HepG2 (cell line): ENCODE results near the gene ZNF281. TPM values are rescaled to one million over a fixed set of nuclear protein-coding genes. Genes with fewer than 3 reads are reported as not detected.

Experiments
- ATAC-seq: fragments of 200-7000 bp; cut with Tn5 transposase; 3 replicates; pipeline ENCODE4 v1.9.1; 2020; ENCODE audit warnings: mild to moderate bottlenecking, moderate library complexity
- BruUV-seq: library from RNA; stranded (reverse); fragments of 400-500 nt; replicated peaks from 2 replicates; lab custom pipeline; 2021; lab: Mats Ljungman, UMichigan
- CTCF ChIA-PET: fragments of 300-600 bp; formaldehyde crosslinking; extraction: SDS; loops from one replicate; lab custom pipeline; 2021; ENCODE audit warnings: low total read pairs, inconsistent platforms, low intra/inter-chr PET ratio; lab: Yijun Ruan, JAX
- POLR2A ChIA-PET: fragments of 350-600 bp; sonication (Branson Sonifier 250); formaldehyde crosslinking; loops from one replicate; lab custom pipeline; 2020; ENCODE audit warnings: antibody characterized with exemption, inconsistent platforms; lab: Yijun Ruan, JAX
- DNase-seq: peaks from one replicate; pipeline ENCODE4 v3.0.0-alpha.2; 2015; ENCODE audit warnings: low spot score
- FAIRE-seq: peaks from 3 replicates; lab custom pipeline; 2011; peaks lifted over from hg19 to GRCh38; lab: Jason Lieb, UNC
- H2AFZ ChIP-seq: one replicate; pipeline ENCODE4 v1.6.1; 2011; ENCODE audit warnings: low read length, inconsistent platforms
- H3K27ac ChIP-seq: fragments of 300-600 bp; 3 replicates; pipeline ENCODE4 v1.8.0; 2011; ENCODE audit warnings: mixed run types, mild to moderate bottlenecking, mixed read lengths, low read length, inconsistent platforms; ENCODE audit not compliant: insufficient read depth; ENCODE audit errors: extremely low read length
- H3K27me3 ChIP-seq, 2 experiments: fragments of 200-600 bp in 1 of 2; 2 replicates in 1 of 2; 3 replicates in 1 of 2; pipeline versions ENCODE4 v1.6.0 to v1.8.0; 2011; ENCODE audit warnings: low read length in 2 of 2, mild to moderate bottlenecking in 2 of 2, moderate library complexity in 2 of 2, inconsistent platforms in 1 of 2; ENCODE audit not compliant: insufficient read depth in 2 of 2, control insufficient read depth in 1 of 2
- H3K36me3 ChIP-seq, 2 experiments: fragments of 200-600 bp in 1 of 2; replicated peaks in 1 of 2; 2 replicates in 1 of 2; 3 replicates in 1 of 2; pipeline versions ENCODE4 v1.5.1 to v1.8.0; 2011; ENCODE audit warnings: low read length in 2 of 2, inconsistent platforms in 1 of 2; ENCODE audit not compliant: insufficient read depth in 2 of 2, control insufficient read depth in 1 of 2
- H3K4me1 ChIP-seq: 2 replicates; pipeline ENCODE4 v1.5.1; 2012; ENCODE audit warnings: low read length, inconsistent platforms; ENCODE audit not compliant: insufficient read depth
- H3K4me2 ChIP-seq: 2 replicates; pipeline ENCODE4 v1.6.0; 2011; ENCODE audit warnings: low read depth, low read length, inconsistent platforms
- H3K4me3 ChIP-seq, 3 experiments: fragments of 200-600 bp in 1 of 3; sonication (generic), shearing (Covaris generic) in 1 of 3; replicated peaks in 1 of 3; 2 replicates each; pipeline ENCODE4 v1.5.1; 2011 to 2016; ENCODE audit warnings: low read length in 3 of 3, inconsistent platforms in 2 of 3, low read depth in 2 of 3, mild to moderate bottlenecking in 2 of 3, control low read depth in 1 of 3, mixed read lengths in 1 of 3; ENCODE audit not compliant: insufficient read depth in 1 of 3
- H3K79me2 ChIP-seq: one replicate; pipeline ENCODE4 v1.6.1; 2011; ENCODE audit warnings: low read length, inconsistent platforms; ENCODE audit not compliant: insufficient read depth
- H3K9ac ChIP-seq: 2 replicates; pipeline ENCODE4 v1.6.0; 2011; ENCODE audit warnings: mild to moderate bottlenecking, low read depth, low read length, inconsistent platforms; ENCODE audit not compliant: insufficient read depth
- H3K9me3 ChIP-seq: 2 replicates; pipeline ENCODE4 v1.5.1; 2012; ENCODE audit warnings: mild to moderate bottlenecking, low read length
- H4K20me1 ChIP-seq: 2 replicates; pipeline ENCODE4 v1.6.0; 2011; ENCODE audit warnings: inconsistent platforms, mild to moderate bottlenecking, low read length, moderate library complexity; ENCODE audit not compliant: insufficient read depth
- ARHGAP35 ChIP-seq: sonication (generic); formaldehyde crosslinking; IDR thresholded peaks from 2 replicates; pipeline ENCODE4 v1.9.0; 2022; ENCODE audit warnings: mild to moderate bottlenecking, inconsistent platforms, moderate library complexity, missing genetic modification reagents, borderline replicate concordance
- CBX5 ChIP-seq: sonication (generic); formaldehyde crosslinking; IDR thresholded peaks from 2 replicates; pipeline ENCODE4 v1.4.0; 2020; ENCODE audit warnings: missing genetic modification reagents, borderline replicate concordance
- DZIP1 ChIP-seq: sonication (generic); formaldehyde crosslinking; IDR thresholded peaks from 2 replicates; pipeline ENCODE4 v1.5.0; 2020; ENCODE audit warnings: mild to moderate bottlenecking, missing genetic modification reagents
- KDM3A ChIP-seq: IDR thresholded peaks from 2 replicates; pipeline ENCODE4 v1.6.1; 2018; ENCODE audit warnings: low read depth, missing compliant biosample characterization
- KDM4B ChIP-seq: sonication (generic); formaldehyde crosslinking; IDR thresholded peaks from 2 replicates; pipeline ENCODE4 v1.4.0; 2020; ENCODE audit warnings: missing genetic modification reagents
- NONO ChIP-seq, 2 experiments: fragments of 450-650 bp in 1 of 2; sonication (generic) in 1 of 2; formaldehyde crosslinking in 1 of 2; IDR thresholded peaks in 1 of 2; conservative IDR thresholded peaks in 1 of 2; 2 replicates each; pipeline versions ENCODE4 v1.6.1 to v1.8.0; 2017 to 2022; ENCODE audit warnings: mild to moderate bottlenecking in 1 of 2, missing genetic modification reagents in 1 of 2, moderate library complexity in 1 of 2
- RFXAP ChIP-seq: sonication (generic); formaldehyde crosslinking; IDR thresholded peaks from 2 replicates; pipeline ENCODE4 v1.4.0; 2020; ENCODE audit warnings: missing genetic modification reagents, borderline replicate concordance
- SP2 ChIP-seq: sonication (generic); formaldehyde crosslinking; IDR thresholded peaks from 2 replicates; pipeline ENCODE4 v1.5.1; 2020; ENCODE audit warnings: mild to moderate bottlenecking, missing genetic modification reagents
- TFAP4 ChIP-seq: sonication (generic); IDR thresholded peaks from 2 replicates; pipeline ENCODE4 v1.6.1; 2016; ENCODE audit warnings: low read depth, borderline replicate concordance
- ZBTB4 ChIP-seq: sonication (generic); formaldehyde crosslinking; IDR thresholded peaks from 2 replicates; pipeline ENCODE4 v1.4.0; 2020; ENCODE audit warnings: missing genetic modification reagents, mild to moderate bottlenecking, borderline replicate concordance
- ZFP37 ChIP-seq: sonication (generic); formaldehyde crosslinking; IDR thresholded peaks from 2 replicates; pipeline ENCODE4 v1.4.0; 2020; ENCODE audit warnings: missing genetic modification reagents, borderline replicate concordance
- ZNF607 ChIP-seq: sonication (generic); formaldehyde crosslinking; IDR thresholded peaks from 2 replicates; pipeline ENCODE4 v1.5.1; 2020; ENCODE audit warnings: missing genetic modification reagents, mild to moderate bottlenecking, borderline replicate concordance
- ZNF780A ChIP-seq: sonication (generic); formaldehyde crosslinking; IDR thresholded peaks from 2 replicates; pipeline ENCODE4 v1.8.0; 2022; ENCODE audit warnings: mild to moderate bottlenecking, missing genetic modification reagents, moderate library complexity
- ZNF781 ChIP-seq: sonication (generic); formaldehyde crosslinking; IDR thresholded peaks from 2 replicates; pipeline ENCODE4 v1.5.1; 2020; ENCODE audit warnings: borderline replicate concordance, mild to moderate bottlenecking, missing genetic modification reagents; ENCODE audit errors: not compliant biosample characterization
- WGBS: methylation state at CpG from one replicate; pipeline ENCODE4 v1.1.6; 2017; ENCODE audit warnings: low lambda C conversion rate; 5-methylcytosine and 5-hydroxymethylcytosine counted together
- in situ Hi-C: cut with HindIII; loops from 2 replicates; pipeline ENCODE4 v1.10.0; 2017; ENCODE audit warnings: low pct_unique_long_range_greater_than_20kb; ENCODE audit not compliant: extremely low pct_ligation_motif_present
- intact Hi-C: fragments of 100-400 bp; cut with micrococcal nuclease; formaldehyde crosslinking; loops from one replicate; pipeline ENCODE4 v1.10.0; 2022; ENCODE audit not compliant: unreplicated experiment
- polyA plus RNA-seq, 8 experiments: library from polyadenylated mRNA; depleted of rRNA in 3 of 8; stranded (reverse) in 7 of 8; unstranded in 1 of 8; fragments of >200 nt; fragmentation: Illumina TruSeq in 4 of 8; extraction: Trizol in 4 of 8; gene quantifications; 2 replicates each; pipeline versions ENCODE4 v1.2.1 to v1.2.3, GENCODE V29; 2011 to 2016; ENCODE audit warnings: low read depth in 4 of 8, missing spikeins in 1 of 8, mixed read lengths in 1 of 8; ENCODE audit not compliant: insufficient read depth in 1 of 8
- total RNA-seq, 5 experiments: library from RNA; depleted of rRNA; stranded (reverse); fragments of >200 nt; fragmentation: Illumina TruSeq; extraction: Trizol; gene quantifications; 2 replicates each; pipeline ENCODE4 v1.2.3, GENCODE V29; 2016; ENCODE audit warnings: low read depth in 1 of 5

Gene ZNF281
- total and polyA plus RNA-seq, 2 of the 13 experiments (the other 11 are each of a cell fraction or from before 2014, with no cell fraction given) = 7.7 to 20.6 TPM

- TF ChIP-seq DZIP1 (CRISPR knock-in tag) = no peak
- TF ChIP-seq, all 625 proteins: peak for 0
Measured at GRCh38 chr1:200458780-200459179, 48.9 kb upstream of the ZNF281 start (continued).

GRCh38 chr1:200457810-200458209 is 48.0 kb upstream of the ZNF281 start:
- in situ Hi-C loops = no loop called here
- ATAC-seq = no peak
- TF ChIP-seq KDM3A (no peak), ZNF780A (no peak), ZNF607 (CRISPR knock-in tag) (no peak), KDM4B (CRISPR knock-in tag) (no peak), ZBTB4 (CRISPR knock-in tag) (no peak), RFXAP (CRISPR knock-in tag) (no peak), CBX5 (CRISPR knock-in tag) (no peak), ARHGAP35 (CRISPR knock-in tag) (no peak), SP2 (CRISPR knock-in tag) (no peak), NONO (IDR thresholded peaks at IDR 0.05) (no peak), NONO (CRISPR knock-in tag; conservative IDR thresholded peaks at IDR 0.05) (no peak), ZFP37 (CRISPR knock-in tag) (no peak), ZNF781 (no peak), TFAP4 (no peak)

More at GRCh38 chr1:200457810-200458209, 48.0 kb upstream of the ZNF281 start:
- BruUV-seq = no TSS peak
- H3K27me3 ChIP-seq = no peaks in the 10 kb centered on the region; a peak in 1 of 5 replicates
- POLR2A ChIA-PET = no interaction called here
- H3K79me2 ChIP-seq = no peaks in the 10 kb centered on the region
- H4K20me1 ChIP-seq = no peaks in the 10 kb centered on the region
- no peak overlapping the region for H3K4me3 ChIP-seq
- intact Hi-C loops = no loop called here
- no peak overlapping the region for H3K27ac ChIP-seq
- H3K4me1 ChIP-seq = peaks cover 6% of the 10 kb centered on the region; the same call in 1 of the 2 replicates
- H3K9me3 ChIP-seq = no peaks in the 10 kb centered on the region
- CTCF ChIA-PET = no interaction called here
- H3K4me2 ChIP-seq = no peak overlapping the region
- no peaks in the 10 kb centered on the region for H3K36me3 ChIP-seq
- no peak overlapping the region for H3K9ac ChIP-seq
- no peak overlapping the region for H2AFZ ChIP-seq
- FAIRE-seq (no peak), DNase-seq (no peak)
- WGBS = 52% methylated on average over 6 of the region's 6 CpGs
